Glutamatergic neuron (in vitro differentiated cells): ENCODE results near the gene MAU2. TPM values are rescaled to one million over a fixed set of nuclear protein-coding genes. Genes with fewer than 3 reads are reported as not detected.

Source experiments
- DNase-seq: peaks from one replicate; pipeline ENCODE4 v3.0.0; 2022
- H3K27ac Mint-ChIP-seq: one replicate; pipeline ENCODE4 v1.8.0; 2020; ENCODE audit warnings: mild to moderate bottlenecking, mixed read lengths, inconsistent platforms; ENCODE audit not compliant: unreplicated experiment
- H3K27me3 Mint-ChIP-seq: one replicate; pipeline ENCODE4 v1.8.0; 2020; ENCODE audit warnings: mild to moderate bottlenecking, moderate library complexity, mixed read lengths, inconsistent platforms; ENCODE audit not compliant: unreplicated experiment
- H3K36me3 Mint-ChIP-seq: one replicate; pipeline ENCODE4 v1.8.0; 2020; ENCODE audit warnings: mild to moderate bottlenecking, mixed read lengths, inconsistent platforms; ENCODE audit not compliant: unreplicated experiment
- H3K4me1 Mint-ChIP-seq: one replicate; pipeline ENCODE4 v1.8.0; 2020; ENCODE audit warnings: mild to moderate bottlenecking, low read depth, mixed read lengths, inconsistent platforms; ENCODE audit not compliant: unreplicated experiment
- H3K4me3 Mint-ChIP-seq: one replicate; pipeline ENCODE4 v1.8.0; 2020; ENCODE audit warnings: mild to moderate bottlenecking, mixed read lengths, inconsistent platforms; ENCODE audit not compliant: unreplicated experiment
- H3K9me3 Mint-ChIP-seq: one replicate; pipeline ENCODE4 v1.8.0; 2020; ENCODE audit warnings: mild to moderate bottlenecking, moderate library complexity, mixed read lengths, inconsistent platforms; ENCODE audit not compliant: unreplicated experiment
- total RNA-seq: library from RNA; stranded (reverse); fragmentation: NEBNext Ultra II Directional; extraction: Animal tissue kit (Norgen Biotek cat#: 25700); gene quantifications from one replicate; pipeline ENCODE4 v1.2.1, GENCODE V29; 2021; ENCODE audit not compliant: unreplicated experiment
- TF ChIP-seq, protein P1 (sequence below): fragments of 200-600 bp; sonication (generic); IDR thresholded peaks from one replicate; pipeline ENCODE4 v1.5.0; 2021; ENCODE audit not compliant: partially characterized antibody, unreplicated experiment

MAU2 gene
- total RNA-seq, 1 donor from 2014 or later: 107 TPM

DNA sequence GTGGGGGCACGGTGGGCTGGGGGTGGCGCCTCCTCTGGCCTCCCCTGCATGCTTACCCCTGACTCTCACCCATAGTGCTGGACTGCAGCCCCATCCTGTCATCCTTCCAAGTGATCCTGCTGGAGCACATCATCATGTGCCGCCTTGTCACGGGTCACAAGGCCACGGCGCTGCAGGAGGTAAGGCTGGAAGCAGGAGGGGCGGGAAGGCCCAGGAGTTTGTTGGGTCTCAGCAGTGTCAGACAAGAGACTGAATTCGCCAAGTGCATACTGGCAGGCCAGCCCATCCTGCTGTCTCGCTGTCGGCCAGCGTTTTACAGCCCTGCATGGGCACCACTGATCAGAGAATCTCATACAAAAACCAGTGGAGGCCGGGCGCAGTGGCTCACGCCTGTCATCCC is 23.1 kb downstream of the MAU2 start:
- H3K4me3 Mint-ChIP-seq: no peak overlapping the region
- no peak overlapping the region for H3K27ac Mint-ChIP-seq
- H3K4me1 Mint-ChIP-seq: no peaks in the 10 kb centered on the region
- no peaks in the 10 kb centered on the region for H3K36me3 Mint-ChIP-seq
- no peak for DNase-seq
- peaks cover 2% of the 10 kb centered on the region for H3K27me3 Mint-ChIP-seq
- peaks cover 4% of the 10 kb centered on the region for H3K9me3 Mint-ChIP-seq
- TF ChIP-seq, protein P1, sequence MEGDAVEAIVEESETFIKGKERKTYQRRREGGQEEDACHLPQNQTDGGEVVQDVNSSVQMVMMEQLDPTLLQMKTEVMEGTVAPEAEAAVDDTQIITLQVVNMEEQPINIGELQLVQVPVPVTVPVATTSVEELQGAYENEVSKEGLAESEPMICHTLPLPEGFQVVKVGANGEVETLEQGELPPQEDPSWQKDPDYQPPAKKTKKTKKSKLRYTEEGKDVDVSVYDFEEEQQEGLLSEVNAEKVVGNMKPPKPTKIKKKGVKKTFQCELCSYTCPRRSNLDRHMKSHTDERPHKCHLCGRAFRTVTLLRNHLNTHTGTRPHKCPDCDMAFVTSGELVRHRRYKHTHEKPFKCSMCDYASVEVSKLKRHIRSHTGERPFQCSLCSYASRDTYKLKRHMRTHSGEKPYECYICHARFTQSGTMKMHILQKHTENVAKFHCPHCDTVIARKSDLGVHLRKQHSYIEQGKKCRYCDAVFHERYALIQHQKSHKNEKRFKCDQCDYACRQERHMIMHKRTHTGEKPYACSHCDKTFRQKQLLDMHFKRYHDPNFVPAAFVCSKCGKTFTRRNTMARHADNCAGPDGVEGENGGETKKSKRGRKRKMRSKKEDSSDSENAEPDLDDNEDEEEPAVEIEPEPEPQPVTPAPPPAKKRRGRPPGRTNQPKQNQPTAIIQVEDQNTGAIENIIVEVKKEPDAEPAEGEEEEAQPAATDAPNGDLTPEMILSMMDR: no peak

DNA sequence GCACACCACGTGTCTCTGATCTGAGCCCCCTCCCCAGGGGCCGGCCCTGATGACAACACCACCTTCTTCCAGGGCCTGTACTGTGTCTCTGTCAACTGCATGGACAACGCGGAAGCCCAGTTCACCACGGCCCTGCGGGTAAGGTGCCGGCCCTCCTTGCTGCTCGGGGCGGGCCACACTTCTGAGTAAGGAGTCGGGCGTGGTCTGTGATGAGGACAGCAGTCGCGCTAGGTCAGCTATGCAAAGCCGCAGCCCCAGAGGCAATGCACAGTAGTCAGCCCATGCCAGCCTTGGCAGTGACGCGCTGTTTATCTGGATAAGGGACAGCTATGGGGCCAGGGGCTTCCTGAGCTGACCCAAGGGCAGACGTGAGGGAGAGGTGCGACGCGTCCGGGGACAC is 24.6 kb downstream of the MAU2 start:
- Mint-ChIP-seq H3K27me3 (peaks cover 2% of the 10 kb centered on the region), H3K27ac (no peak overlapping the region), H3K9me3 (peaks cover 4% of the 10 kb centered on the region), H3K4me3 (no peak overlapping the region), H3K4me1 (no peaks in the 10 kb centered on the region), H3K36me3 (no peaks in the 10 kb centered on the region)
- no peak for DNase-seq
- TF ChIP-seq, protein P1: no peak

DNA sequence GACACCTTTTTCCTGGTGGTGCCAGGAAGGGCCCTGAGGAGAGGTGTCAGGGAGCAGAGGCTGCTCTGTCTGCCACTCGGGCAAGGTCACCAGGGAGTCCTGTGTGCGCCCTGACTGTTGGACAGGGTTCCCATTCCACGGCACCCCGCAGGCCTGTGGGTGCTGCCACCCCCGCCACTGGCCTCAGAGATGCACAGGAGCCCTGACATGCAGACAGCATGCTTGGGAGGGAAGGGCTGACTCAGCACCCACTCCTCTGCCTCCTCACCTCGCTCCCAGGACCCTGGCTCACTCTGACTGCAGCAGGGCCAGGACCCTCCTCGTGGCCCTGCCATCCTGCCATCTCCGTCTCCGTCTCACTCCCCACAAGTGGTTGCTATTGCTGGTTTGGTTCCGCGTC is 25.3 kb downstream of the MAU2 start:
- no peak for DNase-seq
- Mint-ChIP-seq H3K4me1 (no peaks in the 10 kb centered on the region), H3K27ac (no peak overlapping the region), H3K4me3 (no peak overlapping the region), H3K27me3 (peaks cover 2% of the 10 kb centered on the region), H3K36me3 (no peaks in the 10 kb centered on the region), H3K9me3 (peaks cover 4% of the 10 kb centered on the region)
- TF ChIP-seq, protein P1: no peak

DNA sequence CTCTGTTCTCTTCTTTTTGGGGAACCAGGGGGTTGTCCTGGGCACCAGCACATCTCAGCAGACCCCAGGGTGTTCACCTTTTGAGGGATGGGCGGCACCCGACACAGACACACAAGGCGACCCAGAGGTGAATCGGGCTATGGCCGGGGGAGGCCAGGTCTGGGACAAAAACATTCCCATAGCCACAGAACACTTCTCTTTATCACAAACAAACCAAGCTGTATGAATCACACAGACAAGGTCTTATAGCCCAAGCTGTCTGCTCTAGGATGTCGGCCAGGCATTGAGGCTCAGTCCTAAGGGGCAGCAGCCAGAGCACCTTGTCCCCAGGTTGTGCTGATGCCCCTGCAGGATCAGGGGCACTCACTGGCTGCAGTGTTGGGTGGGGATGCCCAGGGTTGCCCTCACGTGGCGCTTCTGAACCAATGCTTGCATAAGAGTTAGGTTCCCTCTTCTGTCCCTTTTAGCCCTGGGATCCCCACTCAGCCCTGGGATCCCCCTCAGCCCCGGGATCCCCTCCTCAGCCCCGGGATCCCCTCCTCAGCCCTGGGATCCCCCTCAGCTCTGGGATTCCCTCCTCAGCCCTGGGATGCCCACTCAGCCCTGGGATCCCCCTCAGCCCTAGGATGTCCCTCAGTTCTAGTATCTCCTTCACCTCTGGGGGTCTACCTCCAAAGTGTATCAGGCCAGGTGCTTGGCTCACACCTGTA is 26.9 kb downstream of the MAU2 start:
- Mint-ChIP-seq H3K9me3 (peaks cover 4% of the 10 kb centered on the region), H3K4me1 (no peaks in the 10 kb centered on the region), H3K27ac (no peak overlapping the region), H3K4me3 (no peak overlapping the region), H3K36me3 (no peaks in the 10 kb centered on the region), H3K27me3 (peaks cover 2% of the 10 kb centered on the region)
- TF ChIP-seq, protein P1: no peak
- DNase-seq: no peak

DNA sequence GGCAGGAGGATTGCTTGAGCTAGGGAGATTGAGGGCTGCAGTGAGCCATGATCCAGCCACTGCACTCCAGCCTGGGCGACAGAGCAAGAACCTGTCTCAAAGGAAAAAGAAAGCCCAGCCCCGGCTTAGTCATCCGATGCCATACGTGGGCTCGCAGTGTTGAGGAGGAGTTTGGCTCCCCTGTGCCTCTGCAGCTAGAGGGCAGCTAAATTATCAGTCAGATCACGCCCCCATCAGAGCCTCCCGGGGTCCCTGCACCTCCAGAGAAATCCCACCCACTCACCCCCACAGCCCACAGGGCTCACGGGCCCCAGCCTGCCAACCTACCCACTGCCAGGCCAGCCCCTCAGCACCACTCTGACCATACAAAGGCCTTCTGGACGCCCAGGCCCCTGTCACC is 27.6 kb downstream of the MAU2 start:
- no peak overlapping the region for H3K4me3 Mint-ChIP-seq
- peaks cover 5% of the 10 kb centered on the region for H3K9me3 Mint-ChIP-seq

More for the DNA sequence above, 27.6 kb downstream of the MAU2 start:
- Mint-ChIP-seq H3K36me3 (no peaks in the 10 kb centered on the region), H3K27me3 (peaks cover 2% of the 10 kb centered on the region), H3K4me1 (no peaks in the 10 kb centered on the region), H3K27ac (no peak overlapping the region)
- TF ChIP-seq, protein P1: no peak
- DNase-seq: no peak
